B cell (primary cell): ENCODE measurements around the gene RBM20. TPM values are rescaled to one million over a fixed set of nuclear protein-coding genes. Genes with fewer than 3 reads are reported as not detected.
"Not testable (repeated sequence)": the region's sequence is repeated elsewhere in the genome, so short reads cannot be mapped to it uniquely, and the experiment has no call there.

Experiments used
- ATAC-seq: fragments of 200-7000 bp; cut with Tn5 transposase; one replicate; pipeline ENCODE4 v1.10.0; 2021; ENCODE audit warnings: low read depth, mild to moderate bottlenecking, moderate number of reproducible peaks, moderate library complexity
- CTCF ChIA-PET: fragments of 350-600 bp; sonication (Branson Sonifier 250); formaldehyde crosslinking; loops from one replicate; lab custom pipeline; 2021; ENCODE audit warnings: antibody characterized with exemption, inconsistent platforms; lab: Charles Lee
- POLR2A ChIA-PET: fragments of 350-600 bp; sonication (Branson Sonifier 250); formaldehyde crosslinking; loops from one replicate; lab custom pipeline; 2021; ENCODE audit warnings: antibody characterized with exemption; lab: Charles Lee
- DNase-seq: peaks from one replicate; pipeline ENCODE4 v3.0.0; 2013
- H2AFZ ChIP-seq: 2 replicates; pipeline ENCODE4 v1.6.1; 2012; ENCODE audit warnings: mild to moderate bottlenecking, low read depth, low read length; ENCODE audit not compliant: insufficient read depth, poor library complexity, severe bottlenecking
- H3K27ac ChIP-seq, 2 donors: 1 replicate in 1 of 2; 2 replicates in 1 of 2; pipeline ENCODE4 v1.5.1; 2012 to 2013; ENCODE audit warnings: low read length in 2 of 2, mild to moderate bottlenecking in 2 of 2, moderate library complexity in 1 of 2
- H3K27me3 ChIP-seq, 4 experiments: fragments of 200-600 bp in 1 of 4; sonication (generic) in 1 of 4; replicated peaks in 1 of 4; 1 replicate in 2 of 4; 2 replicates in 2 of 4; pipeline versions ENCODE4 v1.6.1 to v1.7.0; 2013 to 2016; ENCODE audit warnings: low read length in 3 of 4, mild to moderate bottlenecking in 2 of 4, mixed read lengths in 1 of 4, moderate library complexity in 1 of 4; ENCODE audit not compliant: insufficient read depth in 4 of 4, control insufficient read depth in 3 of 4; ENCODE audit errors: control extremely low read depth in 1 of 4
- H3K36me3 ChIP-seq, 2 experiments: replicated peaks in 1 of 2; 1 replicate in 1 of 2; 2 replicates in 1 of 2; pipeline versions ENCODE4 v1.6.1 to v1.7.1; 2013; ENCODE audit warnings: low read length in 1 of 2; ENCODE audit not compliant: insufficient read depth in 2 of 2, control insufficient read depth in 1 of 2; ENCODE audit errors: control extremely low read depth in 1 of 2, extremely low read depth in 1 of 2
- H3K4me1 ChIP-seq, 2 donors: fragments of 200-600 bp in 1 of 2; sonication (generic) in 1 of 2; 1 replicate in 1 of 2; 2 replicates in 1 of 2; pipeline versions ENCODE4 v1.5.1 to v1.6.1; 2013 to 2017; ENCODE audit warnings: low read length in 2 of 2; ENCODE audit not compliant: control insufficient read depth in 2 of 2, insufficient read depth in 2 of 2
- H3K4me2 ChIP-seq: replicated peaks from 2 replicates; pipeline ENCODE3; 2012; ENCODE audit warnings: mild to moderate bottlenecking, low read depth, low read length; ENCODE audit not compliant: poor library complexity, severe bottlenecking
- H3K4me3 ChIP-seq, 5 experiments: fragments of 200-600 bp in 1 of 5; sonication (generic) in 1 of 5; 1 replicate in 3 of 5; 2 replicates in 2 of 5; pipeline versions ENCODE4 v1.5.1 to v1.7.0; 2011 to 2016; ENCODE audit warnings: low read length in 4 of 5, mild to moderate bottlenecking in 4 of 5, low read depth in 2 of 5, control low read depth in 1 of 5, moderate library complexity in 1 of 5; ENCODE audit not compliant: insufficient read depth in 1 of 5; ENCODE audit errors: control extremely low read depth in 1 of 5, extremely low read depth in 1 of 5
- H3K79me2 ChIP-seq: fragments of 200-600 bp; sonication (generic); one replicate; pipeline ENCODE4 v1.6.0; 2016; ENCODE audit warnings: low read length; ENCODE audit not compliant: control insufficient read depth, insufficient read depth
- H3K9ac ChIP-seq: fragments of 200-600 bp; sonication (generic); 2 replicates; pipeline ENCODE4 v1.6.1; 2017; ENCODE audit warnings: mild to moderate bottlenecking, low read length, moderate library complexity
- H3K9me3 ChIP-seq, 3 donors: one replicate each; pipeline versions ENCODE4 v1.6.1 to v1.7.1; 2013; ENCODE audit warnings: low read length in 2 of 3; ENCODE audit not compliant: control insufficient read depth in 2 of 3, insufficient read depth in 1 of 3; ENCODE audit errors: control extremely low read depth in 1 of 3
- H4K20me1 ChIP-seq: 2 replicates; pipeline ENCODE4 v1.6.0; 2012; ENCODE audit warnings: mild to moderate bottlenecking, low read length; ENCODE audit not compliant: insufficient read depth, control insufficient read depth, poor library complexity, severe bottlenecking
- H3K27ac Mint-ChIP-seq: one replicate; pipeline ENCODE4 v1.8.0; 2021; ENCODE audit warnings: mixed read lengths
- H3K27me3 Mint-ChIP-seq: one replicate; pipeline ENCODE4 v1.8.0; 2021; ENCODE audit warnings: mixed read lengths
- H3K4me1 Mint-ChIP-seq: one replicate; pipeline ENCODE4 v1.8.0; 2021; ENCODE audit warnings: mixed read lengths
- H3K4me3 Mint-ChIP-seq: one replicate; pipeline ENCODE4 v1.8.0; 2021; ENCODE audit warnings: mixed read lengths
- H3K9me3 Mint-ChIP-seq: one replicate; pipeline ENCODE4 v1.8.0; 2022; ENCODE audit warnings: mixed read lengths; ENCODE audit not compliant: insufficient read depth
- EZH2 ChIP-seq: IDR thresholded peaks from 2 replicates; pipeline ENCODE4 v1.6.1; 2012; ENCODE audit warnings: borderline replicate concordance, low read depth, mild to moderate bottlenecking, moderate library complexity, low read length; ENCODE audit not compliant: insufficient read depth, poor library complexity, severe bottlenecking
- WGBS: methylation state at CpG from one replicate; pipeline ENCODE4 v1.1.5; 2013; ENCODE audit warnings: missing lambda C conversion rate; ENCODE audit not compliant: insufficient coverage; 5-methylcytosine and 5-hydroxymethylcytosine counted together
- intact Hi-C: fragments of 100-400 bp; cut with micrococcal nuclease; formaldehyde crosslinking; loops from one replicate; pipeline ENCODE4 v1.10.0; 2022
- polyA plus RNA-seq: library from polyadenylated mRNA; depleted of rRNA; stranded (reverse); fragments of >200 nt; gene quantifications from 2 replicates; pipeline ENCODE4 v1.2.3, GENCODE V29; 2012
- total RNA-seq, 2 donors: library from RNA; stranded (reverse); fragments of 120-200 nt in 1 of 2; gene quantifications; 1 replicate in 1 of 2; 2 replicates in 1 of 2; pipeline versions ENCODE4 v1.2.3 to v1.2.4, GENCODE V29; 2013 to 2022
- TF ChIP-seq, protein P1 (sequence below): fragments of 200-600 bp; IDR thresholded peaks from one replicate; pipeline ENCODE4 v1.8.0; 2022; ENCODE audit warnings: antibody characterized with exemption, mild to moderate bottlenecking

The RBM20 gene
- total and polyA plus RNA-seq, 2 donors (not counting 1 experiment from before 2014, with no cell fraction given) = not detected

DNA sequence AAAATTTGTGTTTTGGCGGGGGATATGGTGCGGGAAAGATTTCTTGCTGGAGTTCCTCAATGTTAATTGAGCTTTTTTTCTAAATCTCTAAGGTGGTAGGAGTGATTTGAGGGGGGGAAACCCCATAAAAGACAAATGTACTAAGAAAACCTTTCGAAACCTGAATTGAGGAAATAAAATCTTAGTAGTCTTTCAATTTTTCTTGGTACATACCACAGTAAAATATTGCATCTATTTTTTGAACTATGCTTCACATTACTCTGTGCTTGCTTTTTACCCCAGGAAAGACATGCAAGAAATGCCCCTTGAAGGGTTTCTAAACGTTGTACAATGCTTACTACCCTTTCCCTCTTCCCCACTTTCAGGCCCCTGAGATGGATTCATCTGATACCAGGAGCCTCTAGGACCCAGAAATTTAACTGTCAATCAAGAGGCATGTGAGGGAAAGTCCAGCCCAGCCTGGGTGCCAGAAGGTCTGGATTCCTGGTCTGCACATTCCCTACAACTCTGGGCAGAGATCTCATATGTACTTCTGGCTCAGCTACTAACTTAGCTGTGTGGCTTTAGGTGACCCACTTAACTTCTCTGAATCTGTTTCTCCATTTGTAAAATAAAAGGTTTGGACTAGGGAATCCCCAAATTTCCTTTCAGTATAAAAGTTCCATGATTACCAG, 221.8 kb downstream of the RBM20 start:
- WGBS = 0% methylated on average over 1 of the region's 4 CpGs

DNA sequence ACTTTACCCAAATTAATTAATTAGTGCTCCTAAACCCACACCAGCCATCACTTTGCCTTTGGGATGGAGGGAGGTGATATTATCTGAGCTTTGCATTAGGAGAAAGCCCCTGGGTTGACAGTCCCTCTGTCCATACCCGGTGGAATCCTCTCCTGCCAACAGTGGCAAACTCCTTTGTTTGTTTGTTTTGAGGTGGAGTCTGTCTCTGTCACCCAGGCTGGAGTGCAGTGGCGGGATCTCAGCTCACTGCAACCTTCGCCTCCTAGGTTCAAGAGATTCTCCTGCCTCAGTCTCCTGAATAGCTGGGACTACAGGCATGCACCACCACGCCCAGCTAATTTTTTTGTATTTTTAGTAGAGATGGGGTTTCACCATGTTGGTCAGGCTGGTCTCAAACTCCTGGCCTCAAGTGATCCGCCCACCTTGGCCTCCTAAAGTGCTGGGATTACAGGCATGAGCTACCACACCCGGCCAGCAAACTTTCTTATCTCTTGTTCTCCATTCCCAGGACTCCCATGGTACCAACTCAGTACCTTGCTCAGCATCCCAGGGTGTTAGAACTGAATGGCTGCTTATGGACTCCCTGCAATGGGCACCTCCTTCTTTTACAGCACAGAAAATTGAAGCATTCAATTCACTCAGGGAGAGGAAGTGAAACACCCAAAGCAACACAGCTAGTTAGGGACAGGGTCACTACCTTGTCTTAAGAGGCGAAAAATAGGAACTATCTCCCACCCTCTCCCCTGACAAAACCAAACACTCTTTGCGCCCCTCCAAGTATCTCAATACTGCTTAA, 223.1 kb downstream of the RBM20 start:
- CTCF ChIA-PET = interaction anchor here (1.0 to 5.3 kb wide), 7 partner anchors 10 to 121 kb away, joined by 3 to 43 read pairs (median 7); no protein-coding TSS in a partner anchor
- not testable (repeated sequence) for H2AFZ ChIP-seq, H3K27me3 Mint-ChIP-seq, H3K9me3 Mint-ChIP-seq, H4K20me1 ChIP-seq, H3K9me3 ChIP-seq, H3K27me3 ChIP-seq, H3K36me3 ChIP-seq
- peak overlapping the region; percentile 96 for H3K27ac Mint-ChIP-seq
- peaks cover 90% of the 10 kb centered on the region for H3K4me1 Mint-ChIP-seq
- H3K4me3 ChIP-seq = peak overlapping the region; percentile 2 to 55 (median 23)
- intact Hi-C loops = loop anchor here (5.0 to 10.0 kb wide), 3 partner anchors 365 to 860 kb away; partner anchors contain the start of gene ADD3
- ATAC-seq = peak; percentile 32
- 88% methylated on average over 2 of the region's 8 CpGs for WGBS
- peak overlapping the region; percentile 87 for H3K4me2 ChIP-seq
- peaks cover 46% of the 10 kb centered on the region for H3K79me2 ChIP-seq
- peak overlapping the region; percentile 94 to 96 for H3K27ac ChIP-seq
- POLR2A ChIA-PET = interaction anchor here (1.0 to 5.2 kb wide), 6 partner anchors 10 to 64 kb away, joined by 3 to 80 read pairs (median 4); partner anchors contain the start of genes BBIP1 and SHOC2
- DNase-seq = peak; percentile 83
- peak overlapping the region; percentile 84 for H3K4me3 Mint-ChIP-seq
- H3K9ac ChIP-seq = peak overlapping the region; percentile 21
- H3K4me1 ChIP-seq = peaks cover 89 to 92% of the 10 kb centered on the region in 2 donors

More for the DNA sequence above, 221.8 kb downstream of the RBM20 start:
- H3K27me3 ChIP-seq = no peaks in the 10 kb centered on the region
- no peaks in the 10 kb centered on the region for H3K9me3 Mint-ChIP-seq
- H3K36me3 ChIP-seq = no peaks in the 10 kb centered on the region
- CTCF ChIA-PET = interaction anchor here (0.7 to 5.3 kb wide), 7 partner anchors 8 to 63 kb away, joined by 3 to 43 read pairs (median 4); no protein-coding TSS in a partner anchor
- H3K27ac ChIP-seq = peak overlapping the region; percentile 94 to 96
- DNase-seq = peak; percentile 84
- H3K9me3 ChIP-seq = no peaks in the 10 kb centered on the region
- H3K4me3 ChIP-seq = peak overlapping the region in 4 of 5 experiments; percentile 6 to 60 (median 28)
- no peaks in the 10 kb centered on the region for H4K20me1 ChIP-seq
- peak overlapping the region; percentile 55 for H3K9ac ChIP-seq
- peak overlapping the region; percentile 85 for H3K4me3 Mint-ChIP-seq
- intact Hi-C loops = loop anchor here (1.0 to 10.0 kb wide), 7 partner anchors 53 to 859 kb away; partner anchors contain the start of genes ADD3, BBIP1, SHOC2 and SMC3
- POLR2A ChIA-PET = interaction anchor here (0.7 to 5.2 kb wide), 5 partner anchors 20 to 561 kb away, joined by 3 to 80 read pairs (median 4); partner anchors contain the start of gene SMNDC1
- peak overlapping the region; percentile 97 for H3K27ac Mint-ChIP-seq
- no peak overlapping the region for H2AFZ ChIP-seq
- peaks cover 97 to 100% of the 10 kb centered on the region in 2 donors for H3K4me1 ChIP-seq
- H3K79me2 ChIP-seq = peaks cover 35% of the 10 kb centered on the region
- H3K4me2 ChIP-seq = peak overlapping the region; percentile 87
- H3K4me1 Mint-ChIP-seq = peaks cover 97% of the 10 kb centered on the region
- TF ChIP-seq, protein P1, sequence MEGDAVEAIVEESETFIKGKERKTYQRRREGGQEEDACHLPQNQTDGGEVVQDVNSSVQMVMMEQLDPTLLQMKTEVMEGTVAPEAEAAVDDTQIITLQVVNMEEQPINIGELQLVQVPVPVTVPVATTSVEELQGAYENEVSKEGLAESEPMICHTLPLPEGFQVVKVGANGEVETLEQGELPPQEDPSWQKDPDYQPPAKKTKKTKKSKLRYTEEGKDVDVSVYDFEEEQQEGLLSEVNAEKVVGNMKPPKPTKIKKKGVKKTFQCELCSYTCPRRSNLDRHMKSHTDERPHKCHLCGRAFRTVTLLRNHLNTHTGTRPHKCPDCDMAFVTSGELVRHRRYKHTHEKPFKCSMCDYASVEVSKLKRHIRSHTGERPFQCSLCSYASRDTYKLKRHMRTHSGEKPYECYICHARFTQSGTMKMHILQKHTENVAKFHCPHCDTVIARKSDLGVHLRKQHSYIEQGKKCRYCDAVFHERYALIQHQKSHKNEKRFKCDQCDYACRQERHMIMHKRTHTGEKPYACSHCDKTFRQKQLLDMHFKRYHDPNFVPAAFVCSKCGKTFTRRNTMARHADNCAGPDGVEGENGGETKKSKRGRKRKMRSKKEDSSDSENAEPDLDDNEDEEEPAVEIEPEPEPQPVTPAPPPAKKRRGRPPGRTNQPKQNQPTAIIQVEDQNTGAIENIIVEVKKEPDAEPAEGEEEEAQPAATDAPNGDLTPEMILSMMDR = no peak
- TF ChIP-seq EZH2 = no peak
- H3K27me3 Mint-ChIP-seq = no peaks in the 10 kb centered on the region
- ATAC-seq = peak; percentile 41
